Panc1 (cell line): ENCODE data around the gene CFP. TPM values are rescaled to one million over a fixed set of nuclear protein-coding genes. Genes with fewer than 3 reads are reported as not detected.

ENCODE experiments used
- ATAC-seq: fragments of 200-7000 bp; cut with Tn5 transposase; 2 replicates; pipeline ENCODE4 v1.9.1; 2020; ENCODE audit warnings: mild to moderate bottlenecking, moderate library complexity
- BruUV-seq: library from RNA; stranded (reverse); fragments of 400-500 nt; replicated peaks from 2 replicates; lab custom pipeline; 2021; lab: Mats Ljungman, UMichigan
- CTCF ChIA-PET: fragments of 300-600 bp; sonication (Branson Sonifier 250); formaldehyde crosslinking; loops from one replicate; lab custom pipeline; 2022; ENCODE audit warnings: antibody characterized with exemption; lab: Charles Lee
- POLR2A ChIA-PET: fragments of 300-600 bp; sonication (Branson Sonifier 250); formaldehyde crosslinking; loops from one replicate; lab custom pipeline; 2022; ENCODE audit warnings: antibody characterized with exemption; lab: Charles Lee
- DNase-seq: peaks from one replicate; pipeline ENCODE4 v3.0.0-alpha.2; 2010; ENCODE audit warnings: low read depth, low spot score
- H3K27ac ChIP-seq: 2 replicates; pipeline ENCODE4 v1.5.1; 2011; ENCODE audit warnings: mild to moderate bottlenecking, low read length, inconsistent platforms
- H3K27me3 ChIP-seq: fragments of 200-500 bp; sonication (Bioruptor generic); 2 replicates; pipeline ENCODE4 v1.6.0; 2014; ENCODE audit warnings: low read length, inconsistent platforms; ENCODE audit not compliant: control insufficient read depth, insufficient read depth
- H3K36me3 ChIP-seq: fragments of 200-500 bp; sonication (Bioruptor generic); 2 replicates; pipeline ENCODE4 v1.5.1; 2014; ENCODE audit warnings: inconsistent platforms, mild to moderate bottlenecking, low read length, moderate library complexity; ENCODE audit not compliant: control insufficient read depth, insufficient read depth
- H3K4me1 ChIP-seq: 2 replicates; pipeline ENCODE4 v1.5.1; 2011; ENCODE audit warnings: inconsistent platforms, mild to moderate bottlenecking, low read length, moderate library complexity; ENCODE audit not compliant: control insufficient read depth, insufficient read depth
- H3K4me3 ChIP-seq, 2 experiments: 2 replicates each; pipeline ENCODE4 v1.5.1; 2011 to 2012; ENCODE audit warnings: low read depth in 2 of 2, low read length in 2 of 2, mild to moderate bottlenecking in 2 of 2, inconsistent platforms in 1 of 2, moderate library complexity in 1 of 2
- H3K9me3 ChIP-seq: fragments of 200-500 bp; sonication (Bioruptor generic); 2 replicates; pipeline ENCODE4 v1.5.1; 2014; ENCODE audit warnings: low read depth, mild to moderate bottlenecking, inconsistent platforms, low read length, moderate library complexity; ENCODE audit not compliant: control insufficient read depth, insufficient read depth
- POLR2AphosphoS5 ChIP-seq: IDR thresholded peaks from 2 replicates; pipeline ENCODE4 v1.6.1; 2012; ENCODE audit warnings: mild to moderate bottlenecking, low read depth, low read length, moderate library complexity
- SIN3A ChIP-seq: IDR thresholded peaks from 2 replicates; pipeline ENCODE4 v1.6.1; 2012; ENCODE audit warnings: low read depth, mild to moderate bottlenecking, low read length, moderate library complexity, borderline replicate concordance; ENCODE audit not compliant: insufficient read depth
- TCF7L2 ChIP-seq: IDR thresholded peaks from 2 replicates; pipeline ENCODE4 v1.6.1; 2011; ENCODE audit warnings: mild to moderate bottlenecking, low read depth, low read length, inconsistent platforms
- in situ Hi-C: cut with HindIII; loops from 2 replicates; pipeline ENCODE4 v1.10.0; 2016; ENCODE audit warnings: low sequenced_read_pairs, low pct_unique_long_range_greater_than_20kb
- intact Hi-C: fragments of 100-400 bp; cut with micrococcal nuclease; formaldehyde crosslinking; loops from one replicate; pipeline ENCODE4 v1.10.0; 2022; ENCODE audit not compliant: unreplicated experiment
- total RNA-seq: library from RNA; stranded (reverse); gene quantifications from one replicate; pipeline ENCODE4 v1.2.1, GENCODE V29; 2021; ENCODE audit not compliant: unreplicated experiment
- TF ChIP-seq, protein P1 (sequence below), 2 experiments: IDR thresholded peaks; 2 replicates each; pipeline ENCODE4 v1.6.1; 2011 to 2012; ENCODE audit warnings: low read depth in 2 of 2, control low read depth in 1 of 2, low read length in 1 of 2, mild to moderate bottlenecking in 1 of 2, moderate library complexity in 1 of 2; ENCODE audit not compliant: insufficient read depth in 1 of 2
- TF ChIP-seq, protein P2 (sequence below): fragments of 450-650 bp; IDR thresholded peaks from 2 replicates; pipeline ENCODE4 v1.5.1; 2017; ENCODE audit warnings: mild to moderate bottlenecking

The CFP gene
- total RNA-seq, 1 experiment from 2014 or later, result 0.59 TPM

DNA sequence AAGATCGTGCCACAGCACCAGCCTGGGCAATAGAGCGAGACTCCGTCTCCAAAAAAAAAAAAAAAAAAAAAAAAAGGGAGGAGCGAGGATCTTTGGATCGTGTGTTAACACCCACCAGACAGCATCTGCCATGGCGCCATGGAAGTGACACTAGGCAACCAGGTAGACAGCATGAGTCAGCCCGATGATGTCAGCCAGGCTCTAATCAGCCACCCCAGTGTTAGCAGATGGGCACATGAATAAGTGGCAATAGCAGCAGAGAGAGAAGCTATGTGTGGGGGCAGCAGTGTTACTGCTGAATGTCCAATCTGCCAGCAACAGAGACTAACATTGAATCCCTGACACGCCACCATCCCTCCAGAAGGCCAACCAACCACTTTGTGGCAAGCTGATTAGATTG is 16.6 kb downstream of the CFP start:
- no peak for DNase-seq
- Histone ChIP-seq H3K4me1 (peaks cover 2% of the 10 kb centered on the region; the same call in 1 of the 2 replicates), H3K9me3 (no peaks in the 10 kb centered on the region), H3K4me3 (no peak overlapping the region), H3K36me3 (no peaks in the 10 kb centered on the region), H3K27ac (no peak overlapping the region), H3K27me3 (no peaks in the 10 kb centered on the region)
- intact Hi-C loops, result no loop called here
- TF ChIP-seq TCF7L2 (no peak), SIN3A (no peak), POLR2AphosphoS5 (no peak)
- TF ChIP-seq, protein P1, sequence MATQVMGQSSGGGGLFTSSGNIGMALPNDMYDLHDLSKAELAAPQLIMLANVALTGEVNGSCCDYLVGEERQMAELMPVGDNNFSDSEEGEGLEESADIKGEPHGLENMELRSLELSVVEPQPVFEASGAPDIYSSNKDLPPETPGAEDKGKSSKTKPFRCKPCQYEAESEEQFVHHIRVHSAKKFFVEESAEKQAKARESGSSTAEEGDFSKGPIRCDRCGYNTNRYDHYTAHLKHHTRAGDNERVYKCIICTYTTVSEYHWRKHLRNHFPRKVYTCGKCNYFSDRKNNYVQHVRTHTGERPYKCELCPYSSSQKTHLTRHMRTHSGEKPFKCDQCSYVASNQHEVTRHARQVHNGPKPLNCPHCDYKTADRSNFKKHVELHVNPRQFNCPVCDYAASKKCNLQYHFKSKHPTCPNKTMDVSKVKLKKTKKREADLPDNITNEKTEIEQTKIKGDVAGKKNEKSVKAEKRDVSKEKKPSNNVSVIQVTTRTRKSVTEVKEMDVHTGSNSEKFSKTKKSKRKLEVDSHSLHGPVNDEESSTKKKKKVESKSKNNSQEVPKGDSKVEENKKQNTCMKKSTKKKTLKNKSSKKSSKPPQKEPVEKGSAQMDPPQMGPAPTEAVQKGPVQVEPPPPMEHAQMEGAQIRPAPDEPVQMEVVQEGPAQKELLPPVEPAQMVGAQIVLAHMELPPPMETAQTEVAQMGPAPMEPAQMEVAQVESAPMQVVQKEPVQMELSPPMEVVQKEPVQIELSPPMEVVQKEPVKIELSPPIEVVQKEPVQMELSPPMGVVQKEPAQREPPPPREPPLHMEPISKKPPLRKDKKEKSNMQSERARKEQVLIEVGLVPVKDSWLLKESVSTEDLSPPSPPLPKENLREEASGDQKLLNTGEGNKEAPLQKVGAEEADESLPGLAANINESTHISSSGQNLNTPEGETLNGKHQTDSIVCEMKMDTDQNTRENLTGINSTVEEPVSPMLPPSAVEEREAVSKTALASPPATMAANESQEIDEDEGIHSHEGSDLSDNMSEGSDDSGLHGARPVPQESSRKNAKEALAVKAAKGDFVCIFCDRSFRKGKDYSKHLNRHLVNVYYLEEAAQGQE (IDR thresholded peaks at IDR 0.05; ENCODE audit: insufficient read depth in 1 of 2, low read depth in 2 of 2, low read length in 1 of 2), result no peak
- TF ChIP-seq, protein P2, sequence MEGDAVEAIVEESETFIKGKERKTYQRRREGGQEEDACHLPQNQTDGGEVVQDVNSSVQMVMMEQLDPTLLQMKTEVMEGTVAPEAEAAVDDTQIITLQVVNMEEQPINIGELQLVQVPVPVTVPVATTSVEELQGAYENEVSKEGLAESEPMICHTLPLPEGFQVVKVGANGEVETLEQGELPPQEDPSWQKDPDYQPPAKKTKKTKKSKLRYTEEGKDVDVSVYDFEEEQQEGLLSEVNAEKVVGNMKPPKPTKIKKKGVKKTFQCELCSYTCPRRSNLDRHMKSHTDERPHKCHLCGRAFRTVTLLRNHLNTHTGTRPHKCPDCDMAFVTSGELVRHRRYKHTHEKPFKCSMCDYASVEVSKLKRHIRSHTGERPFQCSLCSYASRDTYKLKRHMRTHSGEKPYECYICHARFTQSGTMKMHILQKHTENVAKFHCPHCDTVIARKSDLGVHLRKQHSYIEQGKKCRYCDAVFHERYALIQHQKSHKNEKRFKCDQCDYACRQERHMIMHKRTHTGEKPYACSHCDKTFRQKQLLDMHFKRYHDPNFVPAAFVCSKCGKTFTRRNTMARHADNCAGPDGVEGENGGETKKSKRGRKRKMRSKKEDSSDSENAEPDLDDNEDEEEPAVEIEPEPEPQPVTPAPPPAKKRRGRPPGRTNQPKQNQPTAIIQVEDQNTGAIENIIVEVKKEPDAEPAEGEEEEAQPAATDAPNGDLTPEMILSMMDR, result no peak
- BruUV-seq, result no TSS peak
- CTCF ChIA-PET, result no interaction called here
- POLR2A ChIA-PET, result no interaction called here
- in situ Hi-C loops, result no loop called here
- no peak for ATAC-seq

DNA sequence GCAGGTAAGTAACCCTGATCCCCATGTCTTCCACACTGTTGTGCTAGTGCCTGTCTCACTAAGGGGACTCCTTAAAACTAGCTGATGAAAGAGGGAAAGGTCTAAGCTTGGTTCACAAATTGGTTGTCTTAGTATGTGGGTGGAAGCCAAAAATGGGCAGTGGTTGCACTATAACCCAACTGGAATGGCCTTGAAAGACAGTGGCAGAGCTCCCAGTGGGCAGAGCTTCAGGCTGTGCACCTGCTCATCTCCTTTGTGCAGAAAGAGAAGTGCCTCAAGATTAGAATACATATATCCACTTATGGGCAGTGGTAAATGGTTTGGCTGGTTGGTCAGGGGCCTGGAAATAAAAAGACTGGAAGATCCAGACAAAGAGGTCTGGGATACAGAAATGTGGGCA is 17.3 kb downstream of the CFP start:
- POLR2A ChIA-PET, result no interaction called here
- no peaks in the 10 kb centered on the region for H3K9me3 ChIP-seq
- no TSS peak for BruUV-seq
- no peak overlapping the region for H3K27ac ChIP-seq
- CTCF ChIA-PET, result no interaction called here
- H3K27me3 ChIP-seq, result no peaks in the 10 kb centered on the region
- in situ Hi-C loops, result no loop called here
- H3K4me3 ChIP-seq, result no peak overlapping the region
- no peak for DNase-seq
- H3K36me3 ChIP-seq, result no peaks in the 10 kb centered on the region
- no peak for TF ChIP-seq TCF7L2
- TF ChIP-seq, protein P2, result no peak
- TF ChIP-seq, protein P1 (IDR thresholded peaks at IDR 0.05; ENCODE audit: insufficient read depth in 1 of 2, low read depth in 2 of 2, low read length in 1 of 2), result no peak
- no peak for ATAC-seq
- intact Hi-C loops, result no loop called here
- peaks cover 2% of the 10 kb centered on the region; the same call in 1 of the 2 replicates for H3K4me1 ChIP-seq
